IPS-NIHi7 (cell line): Measurements from ENCODE around the gene ACTR3C.
A peak's percentile ranks its signal among the peaks of the same experiment; 100 is the strongest.

Source experiments
- DNase-seq: peaks from one replicate; pipeline ENCODE4 v3.0.0; 2012; ENCODE audit warnings: mixed read lengths; ENCODE audit errors: extremely low spot score

The ACTR3C gene

DNA sequence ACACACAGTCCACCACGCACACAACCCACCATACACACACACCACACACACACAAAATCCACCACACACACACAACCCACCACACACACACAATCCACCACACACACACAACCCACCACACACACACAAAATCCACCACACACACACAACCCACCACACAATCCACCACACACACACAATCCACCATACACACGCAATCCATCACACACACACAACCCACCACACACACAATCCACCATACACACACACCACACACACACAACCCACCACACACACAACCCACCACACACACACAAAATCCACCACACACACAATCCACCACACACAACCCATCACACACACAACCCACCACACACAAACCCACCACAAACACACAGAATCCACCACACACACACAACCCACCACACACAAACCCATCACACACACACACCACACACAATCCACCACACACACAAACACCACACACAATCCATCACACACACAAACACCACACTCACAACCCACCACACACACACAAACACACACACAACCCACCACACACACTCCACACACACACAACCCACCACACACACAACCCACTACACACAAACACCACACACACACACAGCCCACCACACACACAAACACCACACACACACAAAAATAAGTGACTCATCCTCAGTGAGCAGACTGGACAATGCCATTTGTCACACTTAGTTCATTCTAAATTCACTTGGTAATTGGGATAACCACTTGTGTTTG is 36.4 kb upstream of the ACTR3C start:
- DNase-seq = no peak

DNA sequence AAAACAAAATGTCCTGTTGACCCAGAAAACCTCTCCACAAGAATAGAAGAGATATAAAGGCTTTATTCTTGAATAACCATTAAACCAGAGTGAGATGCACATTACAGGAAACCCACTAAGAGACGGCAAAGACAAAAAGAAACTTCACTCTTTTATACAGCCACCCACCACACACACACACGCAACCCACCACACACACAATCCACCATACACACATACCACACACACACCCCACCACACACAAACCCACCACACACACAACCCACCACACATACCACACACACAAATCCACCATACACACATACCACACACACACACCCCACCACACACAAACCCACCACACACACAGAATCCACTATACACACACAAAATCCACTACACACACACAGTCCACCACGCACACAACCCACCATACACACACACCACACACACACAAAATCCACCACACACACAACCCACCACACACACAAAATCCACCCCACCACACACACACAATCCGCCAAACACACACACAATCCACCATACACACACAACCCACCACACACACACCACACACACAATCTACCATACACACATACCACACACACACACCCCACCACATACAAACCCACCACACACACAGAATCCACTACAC is 35.8 kb upstream of the ACTR3C start:
- no peak for DNase-seq

DNA sequence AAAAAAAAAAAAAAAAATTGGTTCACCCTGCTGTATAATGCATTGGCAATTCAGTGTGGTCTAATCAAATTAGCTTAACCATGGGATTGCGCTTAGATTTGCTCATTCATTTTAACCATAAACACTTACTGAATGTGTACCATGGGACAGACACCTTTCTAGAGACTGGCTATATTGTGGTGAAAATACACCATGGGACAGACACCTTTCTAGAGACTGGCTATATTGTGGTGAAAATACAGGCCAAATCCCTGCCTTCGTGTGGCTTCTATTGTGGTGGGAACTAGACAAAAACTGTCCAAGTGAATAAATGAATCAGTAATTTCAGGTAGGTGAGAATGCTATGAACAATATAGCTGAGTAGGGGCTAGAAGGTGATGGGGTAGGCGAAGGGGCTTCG is 35.1 kb upstream of the ACTR3C start:
- no peak for DNase-seq

DNA sequence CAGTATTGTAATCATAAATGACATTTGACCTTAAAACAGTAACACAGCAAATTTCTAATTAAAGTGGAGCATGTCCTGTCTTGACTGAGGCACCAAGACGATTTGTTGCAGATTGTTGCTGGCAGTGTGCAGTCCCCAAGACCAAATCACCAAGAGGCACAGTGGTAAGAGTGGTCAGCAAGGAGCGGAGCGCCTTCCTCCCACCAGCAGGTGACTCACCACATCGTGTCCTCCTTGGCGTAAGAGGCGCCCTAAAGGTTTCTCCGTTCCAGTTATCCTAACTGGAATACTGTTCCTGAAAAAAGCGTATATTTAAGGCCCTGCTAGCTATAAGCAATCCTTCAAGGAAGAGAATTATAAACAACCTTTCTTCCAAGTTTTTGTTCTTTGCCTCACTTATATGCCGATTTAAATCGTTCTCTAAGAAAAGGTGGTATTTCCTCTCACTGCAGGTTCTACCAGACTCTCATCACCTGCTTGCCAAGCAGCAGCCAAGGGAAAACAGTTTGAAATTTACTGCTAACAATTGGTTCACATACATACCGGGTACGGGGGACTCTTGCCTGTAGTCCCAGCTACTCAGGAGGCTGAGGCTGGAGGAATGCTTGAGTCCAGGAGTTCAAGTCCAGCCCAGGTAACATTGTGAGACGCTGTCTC is 34.6 kb upstream of the ACTR3C start:
- DNase-seq = no peak

DNA sequence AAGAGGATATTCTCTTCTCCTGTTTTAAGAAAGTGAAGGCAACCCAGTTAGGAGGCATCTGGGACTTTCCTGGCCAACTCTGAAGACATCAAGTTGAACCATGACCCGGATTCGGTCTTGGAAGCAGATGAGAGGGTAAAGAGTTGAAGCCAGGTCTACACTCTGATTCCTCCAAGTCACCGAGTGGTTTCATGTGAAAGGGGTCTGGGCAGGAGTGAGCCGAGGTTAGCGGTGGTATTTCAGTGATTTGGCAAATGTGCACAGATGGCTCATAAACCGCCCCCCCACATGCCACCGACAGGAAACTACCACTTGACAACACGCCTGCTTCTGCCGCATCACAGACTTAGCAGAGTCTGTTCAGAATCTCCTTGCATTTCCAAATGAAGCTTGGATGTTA is 33.9 kb upstream of the ACTR3C start:
- DNase-seq = no peak

DNA sequence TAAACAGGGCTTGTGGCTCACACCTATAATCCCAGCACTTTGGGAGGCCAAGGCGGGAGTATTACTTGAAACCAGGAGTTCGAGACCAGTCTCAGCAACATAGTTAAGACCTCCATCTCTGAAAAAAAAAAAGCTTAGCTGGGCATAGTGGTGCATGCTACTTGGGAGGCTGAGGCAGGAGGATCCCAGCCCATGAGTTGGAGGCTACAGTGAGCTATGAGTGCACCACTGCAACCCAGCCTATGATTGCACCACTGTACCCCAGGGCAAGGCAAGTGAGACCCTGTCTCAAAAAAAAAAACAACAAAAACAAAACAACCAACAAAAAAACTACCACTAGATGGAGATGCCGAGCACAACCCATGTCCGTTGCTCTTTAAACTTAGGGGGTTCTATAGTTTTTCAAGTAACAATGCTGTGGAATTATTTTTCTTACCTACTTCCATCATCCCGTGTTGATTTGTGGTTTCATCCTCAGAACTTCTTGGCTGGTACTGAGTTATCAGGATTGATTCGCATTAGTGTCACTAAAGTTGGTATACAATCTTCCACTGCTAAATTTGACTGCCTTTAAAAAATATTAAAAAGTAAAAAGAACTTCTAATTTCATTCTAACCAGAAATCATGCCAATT is 33.0 kb upstream of the ACTR3C start:
- no peak for DNase-seq

DNA sequence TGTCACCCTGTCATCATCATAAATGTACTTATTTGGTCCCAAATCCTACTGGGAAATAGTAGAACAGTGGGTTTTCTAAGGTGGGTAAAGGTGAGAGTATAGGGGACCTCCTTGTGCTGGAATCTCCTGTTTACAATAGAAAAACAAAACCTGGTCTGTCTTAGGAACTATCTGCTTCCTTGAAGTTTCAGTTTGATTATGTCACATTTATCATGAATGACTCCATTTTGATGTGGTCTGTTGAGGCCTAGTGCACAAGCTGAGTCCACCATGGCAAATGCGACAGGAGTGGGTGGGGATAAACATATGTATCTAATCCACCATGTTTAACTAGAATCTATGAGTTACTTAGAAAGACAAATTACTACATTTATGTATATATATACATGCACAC is 32.3 kb upstream of the ACTR3C start:
- no peak for DNase-seq

DNA sequence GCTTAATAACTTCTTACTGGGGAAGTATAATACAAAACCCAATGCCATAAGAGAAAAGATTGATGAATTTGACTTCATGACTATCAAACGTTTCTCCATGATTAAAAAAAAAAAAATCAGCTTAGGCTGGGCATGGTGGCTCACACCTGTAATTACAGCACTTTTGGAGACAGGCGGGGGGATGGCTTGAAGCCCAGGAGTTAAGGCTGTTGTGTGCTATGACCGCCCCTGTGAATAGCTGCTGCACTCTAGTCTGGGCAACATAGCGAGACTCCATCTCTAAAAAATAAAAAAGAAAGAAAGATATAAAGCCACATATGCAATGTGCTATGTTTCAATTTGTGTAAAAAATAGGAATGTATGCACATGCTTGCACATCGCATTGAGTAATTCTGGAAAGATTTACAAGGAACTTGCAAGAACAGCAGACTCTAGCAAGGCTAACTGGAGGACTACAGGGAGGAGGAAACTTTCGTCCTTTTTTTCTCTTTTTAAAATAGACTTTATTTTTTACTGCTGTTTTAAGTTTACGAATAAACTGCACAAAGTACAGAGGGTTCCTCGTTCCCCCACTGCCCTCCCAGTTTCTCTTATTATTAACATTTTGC is 28.3 kb upstream of the ACTR3C start:
- no peak for DNase-seq

DNA sequence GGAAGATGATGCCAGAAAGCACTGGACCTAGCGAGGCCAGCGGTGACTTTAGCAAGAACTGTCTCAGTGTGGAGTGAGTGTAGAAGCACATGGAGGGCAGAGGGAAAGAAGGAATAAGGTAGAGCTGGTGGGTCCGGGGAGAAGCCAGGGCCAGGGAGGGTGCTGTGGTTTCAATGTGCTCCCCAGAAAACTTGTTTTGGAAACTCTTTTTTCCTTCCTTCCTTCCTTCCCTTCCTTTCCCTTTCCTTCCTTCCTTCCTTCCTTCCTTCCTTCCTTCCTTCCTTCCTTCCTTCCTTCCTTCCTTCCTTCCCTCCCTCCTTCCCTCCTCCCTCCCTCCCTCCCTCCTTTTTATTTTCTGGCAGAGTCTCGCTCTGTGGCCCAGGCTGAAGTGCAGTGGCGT is 23.6 kb upstream of the ACTR3C start:
- DNase-seq = no peak

DNA sequence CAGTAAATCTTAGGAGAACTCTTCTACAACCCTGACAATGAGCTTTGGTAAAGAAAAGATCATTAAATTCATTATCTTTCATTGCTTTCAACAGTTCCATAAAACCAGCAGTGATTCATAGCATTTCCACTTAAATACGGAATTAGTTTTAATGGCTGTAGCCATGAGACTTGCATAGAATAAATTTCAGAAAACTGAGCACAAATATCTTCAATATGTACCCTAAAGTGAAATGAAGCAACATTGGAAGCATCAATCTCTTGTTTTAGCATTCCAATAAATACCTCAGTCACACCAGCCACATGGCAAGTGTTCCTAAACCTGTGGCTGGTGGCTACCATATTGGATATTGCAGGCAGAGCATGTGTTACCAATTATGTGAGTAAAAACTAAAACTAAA is 21.7 kb upstream of the ACTR3C start:
- DNase-seq = no peak

DNA sequence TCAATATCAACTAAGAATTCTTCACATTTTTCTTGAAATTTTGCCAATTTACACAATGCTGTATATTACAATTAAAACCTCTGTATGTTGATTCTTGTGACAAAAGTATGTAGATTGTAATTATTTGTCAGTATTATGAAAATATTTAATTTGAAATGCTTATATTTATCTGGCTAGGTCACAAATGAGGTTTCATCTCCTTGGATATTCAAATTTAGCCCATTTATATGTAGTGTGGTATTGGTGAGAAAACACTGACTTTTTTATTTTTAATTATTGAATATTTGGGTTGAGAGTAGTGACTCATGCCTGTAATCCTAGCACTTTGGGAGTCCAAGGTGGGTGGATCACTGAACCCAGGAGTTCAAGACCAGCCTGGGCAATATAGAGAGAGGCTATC is 21.0 kb upstream of the ACTR3C start:
- no peak for DNase-seq

DNA sequence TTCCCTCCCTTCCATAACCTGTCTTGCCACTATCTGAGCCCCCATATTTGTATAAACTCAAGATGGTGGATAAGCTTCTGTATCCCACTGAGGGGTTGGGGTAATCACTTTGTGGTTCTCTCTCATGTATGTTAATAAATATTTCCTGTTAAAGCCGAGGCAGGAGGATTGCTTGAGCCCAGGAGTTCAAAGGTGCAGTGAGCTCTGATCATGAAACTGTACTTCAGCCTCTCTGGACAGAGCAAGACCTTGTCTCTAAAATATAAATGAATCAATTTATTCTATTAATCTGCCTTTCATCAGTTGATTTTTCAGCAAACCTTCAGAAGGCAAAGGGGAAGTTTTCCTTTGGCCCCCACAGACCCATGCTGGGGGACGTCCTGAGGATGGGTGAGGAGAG is 19.9 kb upstream of the ACTR3C start:
- no peak for DNase-seq

DNA sequence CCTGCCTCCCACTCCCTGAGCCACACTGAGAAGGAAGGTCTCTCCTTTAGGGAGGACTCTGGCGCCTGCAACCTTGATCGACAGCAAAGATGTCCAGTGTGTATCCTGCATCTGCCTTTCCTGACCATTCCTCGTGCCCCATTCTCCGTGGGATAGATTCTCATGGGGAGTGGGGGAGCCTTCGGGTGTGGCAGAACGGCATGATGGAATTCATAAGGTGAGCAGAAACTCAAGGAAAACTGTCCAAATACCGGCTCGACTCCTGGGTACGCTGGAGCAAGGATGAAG is 18.7 kb upstream of the ACTR3C start:
- DNase-seq = no peak

DNA sequence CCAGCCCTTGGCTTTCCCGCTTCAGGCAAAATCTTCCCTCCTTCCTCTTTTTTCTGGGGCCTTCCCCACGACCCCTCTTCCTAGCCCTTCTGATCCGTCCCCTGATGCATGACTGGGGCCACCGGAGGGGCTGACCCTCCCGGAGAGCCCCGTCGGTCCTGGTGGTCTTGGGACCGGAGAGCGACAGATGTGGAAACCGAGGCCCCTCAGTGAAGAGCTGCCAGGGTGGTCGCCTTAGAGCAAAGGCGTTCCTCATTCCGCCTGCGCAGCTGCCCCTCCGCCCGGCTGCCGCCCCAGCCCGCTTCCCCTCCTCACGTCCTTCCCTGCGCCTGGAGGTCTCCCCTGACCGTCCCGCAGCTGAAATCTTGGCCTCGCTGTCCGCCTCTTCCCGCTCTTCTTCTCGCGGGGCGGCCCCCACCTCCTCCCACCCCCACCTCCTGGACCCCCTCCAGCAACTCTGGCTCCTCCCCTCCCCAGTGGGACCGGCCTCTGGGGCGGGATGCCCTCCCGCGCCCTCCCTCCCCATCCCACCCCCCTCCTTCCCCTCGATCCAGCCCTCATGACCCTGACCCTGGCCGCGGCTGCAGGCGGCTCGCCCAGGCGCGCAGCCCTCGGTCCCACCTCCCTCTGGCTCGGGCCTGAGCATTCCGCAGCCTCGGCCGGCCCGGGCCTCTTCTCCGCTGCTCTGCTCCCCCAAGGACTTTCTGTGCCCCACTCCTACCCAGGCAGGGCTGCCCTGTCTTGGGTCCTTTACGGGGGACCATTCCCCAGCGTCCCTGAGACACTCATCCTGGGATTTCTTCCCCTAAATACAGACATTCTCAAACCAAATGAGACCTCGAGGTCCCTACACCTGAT is 18.1 kb upstream of the ACTR3C start, which contains the start of gene RARRES2:
Gene RARRES2, minus strand, starts transcription at position 367 of the 858 bp plus-strand sequence. CDS start 1,020 bp downstream, outside the sequence.
- DNase-seq = peak; percentile 79

DNA sequence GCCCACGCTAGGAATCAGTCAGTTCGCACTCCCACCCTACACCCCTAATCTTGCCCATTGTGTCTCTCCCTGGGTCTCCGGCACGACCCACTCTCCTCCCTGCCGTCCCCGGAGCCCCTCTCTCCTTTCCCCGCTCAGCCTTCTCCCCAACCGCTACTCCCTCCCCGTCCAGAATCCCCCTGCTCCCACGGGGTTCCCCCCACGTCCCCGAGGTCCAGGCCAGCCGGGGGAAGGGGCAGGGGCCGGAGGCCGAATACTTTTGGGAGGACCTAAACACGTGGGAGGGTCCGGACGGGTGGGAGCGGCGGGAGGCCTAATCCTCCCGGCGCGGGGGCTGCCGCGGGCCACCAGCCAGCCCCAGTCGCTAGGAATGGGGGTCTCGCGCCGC is 17.5 kb upstream of the ACTR3C start:
- no peak for DNase-seq

DNA sequence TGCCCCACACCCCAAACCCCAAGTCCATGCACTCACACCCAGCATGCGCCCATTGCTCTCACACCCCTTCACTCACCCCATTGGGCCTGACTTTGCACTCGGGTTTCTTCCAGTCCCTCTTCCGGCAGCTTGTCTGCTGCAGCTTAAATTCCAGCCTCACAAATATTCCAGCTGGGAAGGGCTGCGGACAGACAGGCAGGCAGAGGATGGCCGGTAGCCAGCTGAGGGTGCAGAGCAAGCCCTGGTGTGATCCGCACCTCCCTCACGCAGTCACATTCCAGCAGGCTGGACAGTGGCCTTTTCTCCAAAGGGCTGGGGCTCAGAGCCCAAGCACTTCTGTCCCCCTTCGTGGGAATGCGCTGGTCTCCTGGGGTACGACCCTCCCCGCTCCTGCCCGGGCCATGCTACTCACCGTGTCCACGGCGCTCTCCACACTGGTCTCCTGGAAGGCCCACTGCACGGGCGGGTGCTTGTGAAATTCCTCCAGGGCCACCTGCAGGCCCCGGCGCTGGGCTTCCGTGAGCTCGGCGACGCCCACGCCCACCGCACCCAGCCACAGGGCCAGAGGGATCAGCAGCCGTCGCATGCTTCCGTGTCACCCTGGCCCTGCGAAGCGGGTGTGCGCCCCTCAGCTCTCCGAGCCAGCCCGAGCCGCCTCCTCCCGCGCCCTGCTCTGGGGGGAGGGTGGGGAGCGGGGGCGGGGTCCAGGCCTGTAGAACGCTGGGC is 16.8 kb upstream of the ACTR3C start:
- DNase-seq = no peak

DNA sequence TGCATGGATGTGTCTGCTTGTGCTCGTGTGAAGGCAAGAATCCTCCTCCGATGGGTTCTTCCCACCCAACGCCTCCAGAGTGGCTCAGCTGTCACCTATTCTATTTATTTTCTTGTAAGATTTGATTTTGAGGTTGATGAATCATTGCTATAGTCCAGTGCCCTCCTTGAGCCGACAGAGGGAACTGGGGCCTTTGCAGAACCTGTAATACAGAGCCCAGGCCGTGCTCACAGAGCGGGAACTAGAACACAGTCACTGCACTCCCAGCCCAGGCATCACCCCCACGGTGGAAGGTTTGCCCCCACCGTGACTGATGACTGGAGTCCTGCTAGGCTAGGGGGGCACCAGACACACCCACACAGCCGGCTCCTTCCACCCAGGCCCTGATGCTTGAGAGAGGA is 16.1 kb upstream of the ACTR3C start:
- no peak for DNase-seq

DNA sequence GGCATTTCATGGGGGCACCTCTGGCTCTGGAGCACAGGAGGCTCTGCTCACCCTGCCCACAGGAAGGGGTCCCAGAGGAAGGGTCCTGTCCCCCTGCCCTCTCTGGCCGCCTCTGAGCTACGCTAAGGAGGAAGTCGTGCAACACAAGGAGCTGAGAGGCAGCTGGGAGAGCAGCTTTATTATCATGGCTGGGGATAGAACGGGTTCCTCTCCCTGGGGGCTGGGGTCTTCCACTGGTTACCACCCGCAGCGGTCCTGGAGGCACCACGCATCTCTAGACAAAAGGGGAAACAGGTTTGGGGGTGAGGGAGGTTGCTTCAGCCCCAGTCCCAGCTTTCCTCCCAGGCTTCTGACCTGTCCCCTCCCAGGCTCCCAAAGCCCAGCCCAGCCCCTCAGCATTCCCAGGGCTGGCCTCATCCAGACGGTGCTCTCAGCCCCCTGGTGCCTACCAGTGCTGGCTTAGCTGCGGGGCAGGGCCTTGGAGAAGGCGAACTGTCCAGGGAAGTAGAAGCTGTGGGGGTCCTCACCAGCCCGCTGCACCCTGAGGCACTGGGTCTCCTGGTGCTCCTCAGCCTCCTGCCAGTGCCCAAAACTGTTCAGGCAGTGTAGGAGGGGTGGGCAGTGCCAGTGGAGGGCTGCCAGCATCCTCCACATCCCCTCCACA is 15.0 kb upstream of the ACTR3C start:
- DNase-seq = no peak

DNA sequence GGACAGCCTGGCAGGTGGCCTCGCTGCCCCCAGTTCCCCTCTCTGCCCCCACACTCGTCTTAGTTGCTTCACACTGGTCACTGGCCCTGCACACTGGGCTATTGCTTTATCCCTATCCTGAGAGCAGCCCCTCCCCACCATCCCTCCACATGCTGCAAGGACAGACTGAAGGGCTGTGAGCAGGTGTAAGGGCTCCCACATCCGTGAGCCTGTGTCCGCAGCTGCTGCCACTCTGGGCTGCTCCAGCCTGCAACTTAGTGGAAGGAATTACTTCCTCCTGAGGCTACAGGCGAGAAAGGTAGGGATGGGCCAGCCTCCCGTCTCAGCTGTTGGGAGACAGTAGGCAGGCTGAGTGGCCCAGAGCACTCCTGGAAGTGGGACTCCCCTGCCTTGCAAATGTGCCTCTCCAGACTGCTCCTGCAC is 14.3 kb upstream of the ACTR3C start:
- no peak for DNase-seq

DNA sequence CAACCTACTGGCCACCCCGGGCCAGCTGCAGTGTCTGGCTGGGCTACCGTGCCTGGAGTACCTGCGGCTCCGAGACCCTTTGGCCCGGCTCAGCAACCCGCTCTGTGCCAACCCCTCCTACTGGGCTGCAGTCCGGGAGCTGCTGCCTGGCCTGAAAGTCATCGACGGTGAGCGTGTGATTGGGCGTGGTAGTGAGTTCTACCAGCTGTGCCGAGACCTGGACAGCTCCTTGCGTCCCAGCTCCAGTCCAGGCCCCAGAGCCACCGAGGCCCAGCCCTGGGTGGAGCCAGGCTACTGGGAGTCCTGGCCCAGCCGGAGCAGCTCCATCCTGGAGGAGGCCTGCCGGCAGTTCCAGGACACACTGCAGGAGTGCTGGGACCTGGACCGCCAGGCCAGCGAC is 13.8 kb upstream of the ACTR3C start:
- DNase-seq = no peak
